ENCODE measurements around the gene PNPLA6. TPM values are rescaled to one million over a fixed set of nuclear protein-coding genes. Genes with fewer than 3 reads are reported as not detected.

Gene PNPLA6
- total and polyA plus RNA-seq, 2 of the 13 experiments (the other 11 are each of a cell fraction or from before 2014, with no cell fraction given), result 24.9 to 28.2 TPM

DNA sequence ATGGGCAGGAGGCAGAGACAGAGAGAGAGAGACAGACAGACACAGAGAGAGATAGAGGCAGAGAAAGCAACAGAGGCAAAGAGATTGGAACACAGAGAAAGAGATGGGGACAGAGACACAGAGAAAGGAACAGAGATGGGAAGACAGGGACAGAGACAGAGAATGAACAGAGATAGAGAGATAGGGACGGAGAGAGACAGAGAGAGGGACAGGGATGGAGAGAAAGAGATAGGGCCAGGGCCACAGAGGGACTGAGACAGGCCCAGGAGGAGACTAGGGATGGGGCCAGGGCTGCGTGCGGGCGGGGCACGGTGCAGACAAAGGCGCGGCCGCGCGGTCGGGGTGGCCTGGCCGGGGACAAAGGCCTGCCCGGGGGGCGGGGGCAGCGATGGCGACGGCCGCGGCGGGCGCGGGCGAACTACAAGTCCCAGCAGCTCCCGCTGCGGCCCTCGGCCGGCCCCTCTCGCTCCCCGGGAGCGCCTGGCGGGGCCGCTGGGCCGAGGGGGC lies 19.8 kb upstream of the PNPLA6 start, which contains the start of gene ZNF358 (continued):
- TF ChIP-seq, protein P1, sequence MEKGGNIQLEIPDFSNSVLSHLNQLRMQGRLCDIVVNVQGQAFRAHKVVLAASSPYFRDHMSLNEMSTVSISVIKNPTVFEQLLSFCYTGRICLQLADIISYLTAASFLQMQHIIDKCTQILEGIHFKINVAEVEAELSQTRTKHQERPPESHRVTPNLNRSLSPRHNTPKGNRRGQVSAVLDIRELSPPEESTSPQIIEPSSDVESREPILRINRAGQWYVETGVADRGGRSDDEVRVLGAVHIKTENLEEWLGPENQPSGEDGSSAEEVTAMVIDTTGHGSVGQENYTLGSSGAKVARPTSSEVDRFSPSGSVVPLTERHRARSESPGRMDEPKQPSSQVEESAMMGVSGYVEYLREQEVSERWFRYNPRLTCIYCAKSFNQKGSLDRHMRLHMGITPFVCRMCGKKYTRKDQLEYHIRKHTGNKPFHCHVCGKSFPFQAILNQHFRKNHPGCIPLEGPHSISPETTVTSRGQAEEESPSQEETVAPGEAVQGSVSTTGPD (CRISPR knock-in tag; IDR thresholded peaks at IDR 0.05), result no peak
- TF ChIP-seq, protein P2, sequence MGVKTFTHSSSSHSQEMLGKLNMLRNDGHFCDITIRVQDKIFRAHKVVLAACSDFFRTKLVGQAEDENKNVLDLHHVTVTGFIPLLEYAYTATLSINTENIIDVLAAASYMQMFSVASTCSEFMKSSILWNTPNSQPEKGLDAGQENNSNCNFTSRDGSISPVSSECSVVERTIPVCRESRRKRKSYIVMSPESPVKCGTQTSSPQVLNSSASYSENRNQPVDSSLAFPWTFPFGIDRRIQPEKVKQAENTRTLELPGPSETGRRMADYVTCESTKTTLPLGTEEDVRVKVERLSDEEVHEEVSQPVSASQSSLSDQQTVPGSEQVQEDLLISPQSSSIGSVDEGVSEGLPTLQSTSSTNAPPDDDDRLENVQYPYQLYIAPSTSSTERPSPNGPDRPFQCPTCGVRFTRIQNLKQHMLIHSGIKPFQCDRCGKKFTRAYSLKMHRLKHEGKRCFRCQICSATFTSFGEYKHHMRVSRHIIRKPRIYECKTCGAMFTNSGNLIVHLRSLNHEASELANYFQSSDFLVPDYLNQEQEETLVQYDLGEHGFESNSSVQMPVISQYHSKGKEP (CRISPR knock-in tag; IDR thresholded peaks at IDR 0.05), result no peak
- TF ChIP-seq FOXC1 (CRISPR knock-in tag; IDR thresholded peaks at IDR 0.05; ENCODE audit: borderline replicate concordance) (no peak), PRDM4 (CRISPR knock-in tag; IDR thresholded peaks at IDR 0.05; ENCODE audit: borderline replicate concordance) (no peak), ZNF564 (CRISPR knock-in tag; IDR thresholded peaks at IDR 0.05) (no peak), TP53 (CRISPR knock-in tag; conservative IDR thresholded peaks at IDR 0.05) (no peak), ARHGAP35 (CRISPR knock-in tag; IDR thresholded peaks at IDR 0.05; ENCODE audit: borderline replicate concordance) (no peak), CREM (IDR thresholded peaks at IDR 0.05) (no peak), CREM (CRISPR knock-in tag; IDR thresholded peaks at IDR 0.05) (no peak), ZNF510 (CRISPR knock-in tag; IDR thresholded peaks at IDR 0.05; ENCODE audit: low read depth) (no peak), KLF12 (CRISPR knock-in tag; IDR thresholded peaks at IDR 0.05; ENCODE audit: borderline replicate concordance) (0 out of 2 replicates have a peak, but pooled peaks have one; percentile 54), SMARCC2 (IDR thresholded peaks at IDR 0.05) (no peak), REXO4 (CRISPR knock-in tag; IDR thresholded peaks at IDR 0.05; ENCODE audit: borderline replicate concordance) (no peak), JUNB (CRISPR knock-in tag; IDR thresholded peaks at IDR 0.05; ENCODE audit: borderline replicate concordance) (no peak), ZNF672 (CRISPR knock-in tag; IDR thresholded peaks at IDR 0.05) (no peak), KDM2A (CRISPR knock-in tag; IDR thresholded peaks at IDR 0.05; ENCODE audit: borderline replicate concordance, low read depth) (peak; percentile 43; the same call in 1 of the 2 replicates), ZNF280B (CRISPR knock-in tag; IDR thresholded peaks at IDR 0.05; ENCODE audit: borderline replicate concordance) (no peak), TEAD3 (CRISPR knock-in tag; optimal IDR thresholded peaks at IDR 0.05; ENCODE audit: borderline replicate concordance) (peak; percentile 35), ZFP37 (CRISPR knock-in tag; IDR thresholded peaks at IDR 0.05; ENCODE audit: borderline replicate concordance) (no peak), ZSCAN29 (CRISPR knock-in tag; conservative IDR thresholded peaks at IDR 0.05) (no peak), RBM39 (IDR thresholded peaks at IDR 0.05; ENCODE audit: low read depth, low read length, poor library complexity, severe bottlenecking) (no peak), ZBTB25 (CRISPR knock-in tag; IDR thresholded peaks at IDR 0.05) (peak; percentile 44; the same call in 1 of the 2 replicates), POLR2G (IDR thresholded peaks at IDR 0.05; ENCODE audit: low read depth, low read length) (peak; percentile 39; the same call in 1 of the 2 replicates)

All from HepG2 (cell line).